NCI-H524 treated with DMSO at 0.1 percent for 48 hours (cell line): ENCODE results near the gene C9orf153.
"Not testable (repeated sequence)": the region's sequence is repeated elsewhere in the genome, so short reads cannot be mapped to it uniquely, and the experiment has no call there.

Experiments used
- DNase-seq: peaks from one replicate; lab custom pipeline; 2025; lab: John Stamatoyannopoulos, UW

C9orf153 gene

GRCh38 chr9:86263876-86264275, 4.4 kb upstream of the C9orf153 start:
- no peak for DNase-seq

GRCh38 chr9:86262492-86262891, 3.0 kb upstream of the C9orf153 start:
- DNase-seq = no peak

- DNase-seq = peak; percentile 54
These were observed 2.1 kb downstream of the C9orf153 start for GRCh38 chr9:86257391-86257790.

DNA sequence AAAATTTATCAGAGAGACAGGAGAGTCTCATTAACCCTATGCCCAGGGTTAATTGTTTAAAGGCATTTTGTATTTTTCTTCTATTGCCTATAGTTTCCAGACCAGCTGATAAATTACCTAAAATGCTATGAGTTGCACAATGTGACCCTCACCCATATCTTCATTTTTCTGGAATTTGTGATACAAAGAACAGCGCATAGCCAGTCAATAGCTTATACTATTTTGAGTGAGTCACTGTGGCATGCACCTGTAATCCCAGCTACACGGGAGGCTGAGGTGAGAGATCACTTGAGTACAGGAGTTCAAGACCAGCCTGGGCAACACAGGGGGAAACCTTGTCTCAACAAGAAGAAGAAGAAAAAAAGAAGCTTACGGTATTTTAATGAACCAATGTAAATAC, 2.8 kb downstream of the C9orf153 start:
- no peak for DNase-seq

DNA sequence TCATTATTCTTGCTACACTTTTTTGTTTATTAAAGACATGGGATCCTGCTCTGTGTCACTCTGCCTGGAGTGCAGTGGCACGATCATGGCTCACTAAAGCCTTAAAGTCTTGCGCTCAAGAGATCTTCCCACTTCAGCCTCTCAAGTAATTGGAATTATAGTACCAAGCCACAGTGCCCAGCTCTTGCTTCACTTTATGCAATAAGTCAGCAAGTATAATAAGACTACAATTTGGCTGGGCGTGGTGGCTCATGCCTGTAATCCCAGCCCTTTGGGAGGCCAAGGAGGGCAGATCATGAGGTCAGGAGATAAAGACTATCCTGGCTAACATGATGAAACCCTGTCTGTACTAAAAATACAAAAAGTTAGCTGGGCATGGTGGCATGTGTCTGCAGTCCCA, 5.9 kb downstream of the C9orf153 start:
- DNase-seq = no peak

GRCh38 chr9:86252870-86253269, 6.6 kb downstream of the C9orf153 start:
- no peak for DNase-seq

- no peak for DNase-seq
These were observed 9.3 kb downstream of the C9orf153 start for GRCh38 chr9:86250123-86250522.

- DNase-seq = no peak
These were observed 10.7 kb downstream of the C9orf153 start for GRCh38 chr9:86248746-86249145.

DNA sequence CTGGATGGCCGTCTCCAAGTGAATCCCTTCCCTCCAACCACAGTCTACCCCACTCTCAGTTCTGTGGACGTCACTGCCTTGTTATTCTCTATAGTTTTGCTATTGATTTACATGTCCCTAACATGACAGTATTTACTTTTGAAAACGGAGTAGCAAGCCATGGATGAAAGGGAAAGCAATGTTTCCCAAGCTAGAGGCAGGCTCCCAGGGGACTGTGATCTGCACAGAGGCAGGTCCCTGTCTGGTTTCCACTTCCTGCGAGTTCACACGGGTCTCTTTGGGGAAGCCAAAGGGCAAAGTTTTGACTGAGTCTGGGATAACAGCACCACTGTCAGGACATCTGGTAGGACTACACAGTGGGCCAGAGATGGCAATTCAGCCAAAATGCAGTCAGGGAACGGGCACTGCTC, 12.7 kb downstream of the C9orf153 start:
- DNase-seq = no peak

DNA sequence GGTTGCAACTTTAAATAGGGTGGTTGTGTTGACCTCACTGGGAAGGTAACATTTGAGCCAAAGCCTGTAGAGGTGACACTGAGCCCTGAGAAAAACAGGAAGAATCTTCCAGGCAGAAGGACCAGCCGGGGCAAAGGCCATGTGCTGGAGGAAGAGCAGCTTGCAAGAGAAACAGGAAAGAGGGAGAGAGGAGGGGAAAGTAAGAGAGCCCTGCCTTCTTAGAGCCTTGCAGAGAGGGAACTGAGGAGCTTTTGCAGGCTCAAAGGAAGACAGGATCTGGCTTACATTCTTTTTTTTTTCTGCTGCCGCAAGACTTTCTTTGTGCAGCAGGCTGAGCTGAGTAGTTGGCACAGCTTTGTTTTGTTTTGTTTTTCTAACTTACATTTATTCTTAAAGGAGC, 17.4 kb downstream of the C9orf153 start:
- no peak for DNase-seq

DNA sequence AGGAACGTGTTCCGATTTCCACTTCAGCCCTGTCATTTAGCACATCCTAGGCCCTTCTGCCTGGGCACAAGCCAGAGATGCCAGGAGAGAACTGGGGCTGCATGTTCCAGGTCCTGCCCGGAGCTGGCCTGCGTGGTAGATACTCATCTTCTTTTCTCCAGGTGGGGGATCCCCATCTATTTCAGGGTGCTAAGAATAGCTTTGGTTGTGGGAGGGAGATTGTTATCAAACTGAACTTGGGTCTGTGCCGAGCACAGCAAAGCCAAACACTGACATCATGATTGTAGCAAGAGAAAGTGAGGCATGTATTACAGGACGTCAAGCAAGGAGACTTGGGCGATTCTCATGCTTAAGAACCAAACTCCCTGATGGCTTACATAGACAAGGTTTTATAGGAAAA, 18.2 kb downstream of the C9orf153 start:
- no peak for DNase-seq

DNA sequence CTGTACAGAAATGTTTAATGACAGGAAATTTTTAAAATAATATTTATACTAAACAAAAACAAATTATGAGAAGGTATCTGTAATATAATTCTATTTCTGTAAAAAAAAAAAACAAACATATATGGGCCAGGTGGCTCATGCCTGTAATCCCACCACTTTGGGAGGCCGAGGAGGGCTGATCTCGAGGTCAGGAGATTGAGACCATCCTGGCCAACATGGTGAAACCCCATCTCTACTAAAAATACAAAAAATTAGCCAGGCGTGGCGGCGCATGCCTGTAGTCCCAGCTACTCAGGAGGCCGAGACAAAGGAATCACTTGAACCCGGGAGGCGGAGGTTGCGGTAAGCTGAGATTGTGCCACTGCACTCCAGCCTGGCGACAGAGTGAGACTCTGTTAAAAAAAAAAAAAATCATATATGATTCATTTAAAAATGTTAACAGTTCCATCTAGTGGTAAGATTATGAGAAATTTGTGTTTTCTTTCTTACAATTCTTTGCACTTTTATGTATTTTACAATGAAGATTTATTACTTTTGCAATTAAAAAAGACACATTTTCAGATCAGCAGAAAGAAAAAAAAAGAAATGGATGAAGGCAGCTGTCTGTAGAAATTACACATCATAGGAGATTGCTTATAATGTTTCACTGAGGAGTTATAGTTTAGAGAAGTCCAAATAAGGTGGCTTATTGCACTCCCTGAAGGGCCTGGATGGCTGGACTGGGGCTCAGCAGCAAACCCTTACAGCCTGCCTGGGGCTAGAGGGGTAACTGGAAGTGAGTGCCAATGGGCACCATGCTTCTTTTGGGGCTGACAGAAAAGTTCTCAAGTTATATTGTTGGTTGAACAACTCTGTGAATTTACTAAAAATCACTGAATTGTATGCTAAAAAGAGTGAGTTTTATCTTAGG, 20.3 kb downstream of the C9orf153 start:
- DNase-seq = no peak

DNA sequence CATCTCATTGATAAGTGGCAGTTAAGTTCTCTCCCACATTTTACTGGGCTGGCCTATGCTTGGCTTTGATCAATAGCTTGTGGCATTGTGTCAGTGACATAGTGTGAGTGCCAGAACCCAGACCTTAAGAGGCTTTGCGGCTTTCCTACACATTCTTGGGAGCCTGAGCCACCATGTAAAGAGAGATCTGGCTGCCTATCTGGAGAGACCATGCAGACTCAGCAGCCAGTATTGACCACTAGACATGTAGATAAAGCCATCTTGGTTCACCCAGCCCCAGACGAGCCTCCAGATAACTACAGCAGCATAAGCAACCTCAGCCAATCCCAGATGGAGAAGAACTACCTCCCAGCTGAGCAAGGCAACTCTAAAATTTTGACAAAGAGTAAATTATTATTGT, 28.6 kb downstream of the C9orf153 start:
- no peak for DNase-seq

DNA sequence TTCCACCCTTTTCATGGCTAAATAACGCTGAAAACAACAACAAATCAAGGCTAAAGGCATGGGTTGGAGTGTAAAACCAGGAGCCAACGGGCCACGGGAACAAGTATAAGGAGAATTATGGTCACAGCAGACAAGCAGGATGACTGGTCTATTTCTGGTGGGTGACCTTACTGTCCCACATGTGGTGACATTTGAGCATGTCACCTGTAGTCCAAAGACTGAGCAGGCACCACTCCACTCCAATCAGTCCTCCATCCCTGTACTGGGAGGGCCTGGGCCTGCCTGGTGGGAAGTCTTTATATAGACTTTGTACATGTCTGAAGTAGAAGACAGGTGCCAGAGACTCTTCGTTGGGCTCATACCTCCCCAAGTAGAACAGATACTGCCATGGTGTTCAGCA, 36.8 kb downstream of the C9orf153 start:
- DNase-seq = no peak

GRCh38 chr9:86219606-86220005, 39.9 kb downstream of the C9orf153 start:
- no peak for DNase-seq

DNA sequence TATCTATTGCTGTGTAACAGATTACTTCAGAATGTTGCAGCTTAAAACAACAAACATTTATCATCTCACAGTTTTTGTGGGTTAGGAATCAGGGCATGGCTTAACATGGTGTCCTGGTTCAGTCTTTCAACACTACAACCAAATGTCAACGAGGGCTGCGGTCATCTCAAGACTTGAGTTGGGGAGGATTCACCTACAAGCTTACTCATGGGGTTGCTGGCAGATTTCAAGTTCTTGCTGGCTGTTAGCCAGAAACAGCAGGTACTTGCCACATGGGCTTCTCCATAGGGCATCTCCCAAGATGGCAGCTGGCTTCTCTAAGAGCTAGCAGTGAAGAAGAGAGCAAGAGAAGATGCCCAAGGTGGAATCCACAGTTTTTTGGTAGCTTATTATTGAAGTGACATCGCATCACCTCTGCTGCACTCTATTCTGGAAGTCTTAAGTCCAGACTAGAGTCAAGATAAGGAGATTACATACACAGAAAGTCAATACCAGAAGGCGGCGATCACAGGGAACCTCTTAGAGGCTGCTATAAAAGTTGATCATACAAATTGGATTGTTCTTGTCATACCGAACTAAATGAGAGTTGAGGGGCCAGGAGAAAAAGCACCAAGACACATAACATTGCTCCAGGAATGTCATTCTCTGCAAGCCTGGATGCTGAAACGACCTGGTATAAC, 42.2 kb downstream of the C9orf153 start:
- no peak for DNase-seq

- DNase-seq = no peak
These were observed 52.3 kb downstream of the C9orf153 start for GRCh38 chr9:86207193-86207592.

DNA sequence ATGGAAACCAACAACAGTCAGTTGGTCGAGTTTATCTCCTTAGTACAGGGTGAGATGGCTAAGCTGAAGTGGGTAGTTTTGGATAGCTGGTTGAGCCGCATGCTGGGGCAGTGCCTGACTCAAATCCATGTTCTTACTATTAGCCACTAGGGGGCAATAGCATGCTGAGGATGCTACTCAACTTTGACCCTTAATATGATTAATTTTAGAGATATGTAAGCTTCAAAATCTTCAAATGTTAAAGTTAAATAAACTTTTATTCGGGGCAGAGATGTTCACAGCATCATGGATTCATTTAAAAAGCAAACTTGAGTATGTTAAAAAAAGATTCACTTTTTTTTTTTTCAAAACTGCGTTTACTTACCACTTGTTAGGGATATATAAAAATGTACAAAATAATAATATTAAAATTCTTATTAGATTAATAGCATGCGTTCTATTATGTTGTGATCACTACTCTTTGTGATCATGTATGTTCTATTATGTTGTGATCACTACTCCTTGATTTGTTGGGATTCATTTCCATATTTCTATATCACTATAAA, 57.0 kb downstream of the C9orf153 start:
- no peak for DNase-seq

DNA sequence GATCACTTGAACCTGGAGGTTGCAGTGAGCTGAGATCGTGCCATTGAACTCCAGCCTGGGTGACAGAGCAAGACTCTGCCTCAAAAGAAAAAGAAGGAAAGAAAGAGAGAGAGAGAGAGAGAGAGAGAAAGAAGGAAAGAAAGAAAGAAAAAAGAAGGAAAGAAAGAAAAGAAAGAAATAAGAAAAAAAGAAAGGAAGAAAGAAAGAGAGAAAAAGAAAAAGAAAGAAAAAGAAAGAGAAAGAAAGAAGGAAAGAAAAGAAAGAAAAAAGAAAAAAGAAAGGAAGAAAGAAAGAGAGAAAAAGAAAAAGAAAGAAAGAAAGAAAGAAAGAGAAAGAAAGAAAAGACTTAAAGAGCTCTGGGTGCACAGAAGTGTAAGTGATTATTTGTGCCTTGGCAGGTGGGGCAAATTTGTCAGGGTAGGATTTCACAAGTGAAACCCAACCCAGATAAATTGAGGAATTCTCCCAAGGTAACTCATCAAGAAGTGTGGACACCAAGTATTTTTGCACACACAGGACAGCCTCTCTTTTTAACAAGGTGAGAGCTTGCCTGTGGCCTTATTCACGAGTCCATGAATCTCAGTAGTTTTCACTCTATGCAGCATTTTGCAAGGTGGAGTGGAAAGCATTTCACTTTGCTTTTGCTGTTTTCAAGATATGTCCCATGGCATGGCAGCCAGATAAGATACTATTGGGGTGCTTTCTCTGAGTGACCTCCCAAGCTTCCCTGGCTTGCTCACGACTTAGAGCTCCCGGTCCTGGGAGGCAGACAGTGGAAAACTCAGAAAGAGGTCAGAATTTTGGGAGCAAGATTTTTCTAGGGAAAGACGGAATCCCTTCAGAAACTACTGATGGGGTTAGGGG, 57.8 kb downstream of the C9orf153 start:
- DNase-seq = no peak

DNA sequence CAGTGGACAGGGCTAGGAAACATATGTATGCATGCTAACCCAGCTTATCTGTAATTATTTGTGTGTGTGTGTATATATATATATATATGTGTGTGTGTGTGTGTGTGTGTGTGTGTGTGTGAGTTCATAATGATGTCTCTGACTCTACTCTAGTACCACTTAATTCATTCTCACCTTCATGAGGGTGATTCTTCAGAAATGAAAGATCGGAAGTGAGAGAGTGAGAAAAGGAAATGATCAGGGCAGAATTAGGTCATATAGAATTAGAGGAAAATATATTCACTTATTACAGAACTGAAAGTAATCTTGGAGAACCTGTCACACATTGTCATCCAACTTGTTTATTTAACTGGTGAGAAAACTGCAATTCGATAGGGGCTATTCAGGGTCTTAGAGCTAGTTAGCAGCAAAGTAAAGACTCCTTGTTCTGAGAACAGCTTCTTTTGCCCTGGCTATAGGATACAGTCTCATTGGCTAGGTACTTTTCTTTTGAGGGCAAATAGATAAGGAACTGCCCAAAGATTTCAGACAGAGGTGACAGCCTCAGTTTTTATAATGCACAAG, 58.8 kb downstream of the C9orf153 start:
- no peak for DNase-seq

- no peak for DNase-seq
These were observed 66.4 kb downstream of the C9orf153 start for GRCh38 chr9:86193088-86193487.

GRCh38 chr9:86190700-86191099, 68.8 kb downstream of the C9orf153 start:
- DNase-seq = not testable (repeated sequence)
